ENCODE measurements around the gene PDGFRA. TPM values are rescaled to one million over a fixed set of nuclear protein-coding genes. Genes with fewer than 3 reads are reported as not detected.

PDGFRA gene
- total RNA-seq, 4 donors from 2014 or later, result 96.8 to 409 (median 226) TPM

GRCh38 chr4:54290980-54291379 lies 61.9 kb downstream of the PDGFRA start:
- no peak for DNase-seq
- TF ChIP-seq POLR2A (IDR thresholded peaks at IDR 0.05) (no peak), CTCF (IDR thresholded peaks at IDR 0.05) (no peak)
- intact Hi-C loops (cut with DNase I; ENCODE audit: low total_unique reads), result no loop called here
- Histone ChIP-seq H3K4me3 (no peak overlapping the region), H3K36me3 (no peaks in the 10 kb centered on the region), H3K4me1 (no peaks in the 10 kb centered on the region), H3K9me3 (no peaks in the 10 kb centered on the region), H3K27me3 (no peaks in the 10 kb centered on the region), H3K27ac (no peak overlapping the region)

- no peak for TF ChIP-seq POLR2A (IDR thresholded peaks at IDR 0.05)
- no peak for TF ChIP-seq CTCF (IDR thresholded peaks at IDR 0.05)
- intact Hi-C loops (cut with DNase I; ENCODE audit: low total_unique reads), result no loop called here
- Histone ChIP-seq H3K9me3 (no peaks in the 10 kb centered on the region), H3K4me3 (no peak overlapping the region), H3K27ac (no peak overlapping the region), H3K27me3 (no peaks in the 10 kb centered on the region), H3K4me1 (no peaks in the 10 kb centered on the region), H3K36me3 (no peaks in the 10 kb centered on the region)
- DNase-seq, result no peak
Measured at GRCh38 chr4:54296548-54297203, 67.6 kb downstream of the PDGFRA start.

GRCh38 chr4:54308110-54308509 lies 79.0 kb downstream of the PDGFRA start:
- DNase-seq, result no peak
- peaks cover 0 to 4% of the 10 kb centered on the region in 2 donors for H3K9me3 ChIP-seq
- no peak for TF ChIP-seq CTCF (IDR thresholded peaks at IDR 0.05)
- TF ChIP-seq POLR2A (IDR thresholded peaks at IDR 0.05), result no peak
- H3K27me3 ChIP-seq, result no peaks in the 10 kb centered on the region
- no peak overlapping the region for H3K4me3 ChIP-seq
- H3K4me1 ChIP-seq, result no peaks in the 10 kb centered on the region
- no peak overlapping the region for H3K27ac ChIP-seq
- no peaks in the 10 kb centered on the region for H3K36me3 ChIP-seq
- intact Hi-C loops (cut with DNase I; ENCODE audit: low total_unique reads), result no loop called here

GRCh38 chr4:54315561-54316538 lies 86.8 kb downstream of the PDGFRA start:
- Histone ChIP-seq H3K27ac (no peak overlapping the region), H3K4me1 (no peaks in the 10 kb centered on the region), H3K9me3 (no peaks in the 10 kb centered on the region), H3K27me3 (no peaks in the 10 kb centered on the region), H3K4me3 (no peak overlapping the region), H3K36me3 (no peaks in the 10 kb centered on the region)
- intact Hi-C loops (cut with DNase I; ENCODE audit: low total_unique reads), result no loop called here
- no peak for DNase-seq
- TF ChIP-seq CTCF (IDR thresholded peaks at IDR 0.05), result no peak
- TF ChIP-seq POLR2A (IDR thresholded peaks at IDR 0.05), result no peak

GRCh38 chr4:54317690-54318089 lies 88.6 kb downstream of the PDGFRA start:
- Histone ChIP-seq H3K36me3 (no peaks in the 10 kb centered on the region), H3K9me3 (no peaks in the 10 kb centered on the region), H3K4me3 (no peak overlapping the region), H3K27me3 (no peaks in the 10 kb centered on the region), H3K4me1 (no peaks in the 10 kb centered on the region), H3K27ac (no peak overlapping the region)
- intact Hi-C loops (cut with DNase I; ENCODE audit: low total_unique reads), result no loop called here
- TF ChIP-seq POLR2A (IDR thresholded peaks at IDR 0.05) (no peak), CTCF (IDR thresholded peaks at IDR 0.05) (no peak)
- DNase-seq, result no peak

Data from uterus (tissue), 4 donors.